NCI-H2171 (cell line): ENCODE measurements around the gene NBR1.
"Not testable (repeated sequence)": the region's sequence is repeated elsewhere in the genome, so short reads cannot be mapped to it uniquely, and the experiment has no call there.

Experiments used
- DNase-seq: peaks from one replicate; lab custom pipeline; 2025; lab: John Stamatoyannopoulos, UW

NBR1 gene

DNA sequence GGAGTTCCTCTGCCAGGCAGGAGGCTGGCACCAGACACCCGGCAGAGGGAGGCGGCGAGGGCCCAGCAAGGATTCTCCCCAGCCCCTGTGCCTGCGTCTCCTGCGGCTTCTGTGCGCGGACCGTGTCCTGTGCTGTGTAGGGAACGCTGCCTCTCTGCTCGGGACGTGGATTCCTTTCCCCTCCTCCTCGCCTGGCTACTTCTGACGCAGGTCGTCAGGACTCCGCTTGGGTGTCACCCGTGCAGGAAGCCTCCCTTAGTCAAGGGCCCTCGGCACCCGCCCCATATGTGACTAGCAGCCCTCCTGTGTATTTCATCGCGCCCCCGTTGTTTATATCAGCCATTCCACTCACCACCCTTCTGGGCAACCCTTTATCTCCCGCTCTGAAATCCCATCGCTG lies 75.4 kb downstream of the NBR1 start:
- not testable (repeated sequence) for DNase-seq
